Upper lobe of right lung (tissue), 1 donor: ENCODE results near the gene CEBPB. TPM values are rescaled to one million over a fixed set of nuclear protein-coding genes. Genes with fewer than 3 reads are reported as not detected.

Experiments
- ATAC-seq: fragments of 200-7000 bp; cut with Tn5 transposase; one replicate; pipeline ENCODE4 v1.9.1; 2020; ENCODE audit warnings: mild to moderate bottlenecking, moderate library complexity
- DNase-seq: peaks from one replicate; pipeline ENCODE4 v3.0.0-alpha.2; 2020
- H3K27ac ChIP-seq: fragments of 200-600 bp; one replicate; pipeline ENCODE4 v1.8.0; 2022
- H3K27me3 ChIP-seq: fragments of 200-600 bp; one replicate; pipeline ENCODE4 v1.8.0; 2022; ENCODE audit warnings: mild to moderate bottlenecking
- H3K36me3 ChIP-seq: fragments of 200-600 bp; one replicate; pipeline ENCODE4 v1.8.0; 2022
- H3K4me1 ChIP-seq: fragments of 200-600 bp; one replicate; pipeline ENCODE4 v1.8.0; 2022
- H3K4me3 ChIP-seq: fragments of 200-600 bp; one replicate; pipeline ENCODE4 v1.8.0; 2022; ENCODE audit warnings: mild to moderate bottlenecking
- H3K9me3 ChIP-seq: fragments of 200-600 bp; one replicate; pipeline ENCODE4 v1.8.0; 2022
- CTCF ChIP-seq: fragments of 200-600 bp; IDR thresholded peaks from one replicate; pipeline ENCODE4 v1.8.0; 2022; ENCODE audit warnings: antibody characterized with exemption
- intact Hi-C: fragments of 100-400 bp; cut with DNase I; formaldehyde crosslinking; loops from one replicate; pipeline ENCODE4 v1.11.0; 2022
- total RNA-seq: library from RNA; stranded (reverse); fragmentation: NEBNext Ultra II Directional; extraction: Animal tissue kit (Norgen Biotek cat#: 25700); gene quantifications from one replicate; pipeline ENCODE4 v1.2.1, GENCODE V29; 2021
- donor health status: DM: no; HTN: yes; CAD: no; lungs with severe emphysema.

The CEBPB gene
- total RNA-seq, 1 donor from 2014 or later = 271 TPM

DNA sequence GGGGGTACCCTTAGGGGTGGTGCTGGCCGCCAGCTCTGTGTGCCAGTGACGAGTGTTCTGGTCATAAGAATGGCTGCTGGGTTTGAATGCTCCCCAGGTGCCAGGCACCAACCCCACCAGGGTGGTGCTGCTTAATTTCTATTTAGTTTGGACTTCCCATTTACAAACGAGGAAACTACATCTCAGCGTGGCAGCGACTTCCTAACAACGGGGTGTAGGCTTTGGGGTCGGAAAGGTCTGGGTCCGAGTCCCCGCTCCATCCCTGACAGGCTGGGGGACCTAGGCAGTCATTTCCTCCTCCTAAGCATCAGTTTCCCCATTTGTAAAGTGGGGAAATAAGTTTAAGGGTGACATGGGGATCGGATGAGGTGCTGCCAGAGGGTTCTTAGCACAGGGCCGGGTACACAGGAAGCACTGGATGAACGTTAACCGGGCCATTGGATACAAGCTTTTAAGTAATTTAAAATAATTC is 30.3 kb downstream of the CEBPB start:
- no peak for ATAC-seq
- DNase-seq = no peak
- Histone ChIP-seq H3K27me3 (no peaks in the 10 kb centered on the region), H3K4me3 (no peak overlapping the region), H3K27ac (peak overlapping the region; percentile 42), H3K9me3 (no peaks in the 10 kb centered on the region), H3K4me1 (peaks cover 4% of the 10 kb centered on the region), H3K36me3 (no peaks in the 10 kb centered on the region)
- TF ChIP-seq CTCF = no peak
- intact Hi-C loops = no loop called here

GRCh38 chr20:50221501-50222308 is 31.1 kb downstream of the CEBPB start:
- H3K27me3 ChIP-seq = no peaks in the 10 kb centered on the region
- no peak for DNase-seq
- H3K27ac ChIP-seq = peak overlapping the region; percentile 55
- H3K4me3 ChIP-seq = no peak overlapping the region
- TF ChIP-seq CTCF = no peak
- H3K9me3 ChIP-seq = no peaks in the 10 kb centered on the region
- peak; percentile 55 for ATAC-seq
- intact Hi-C loops = no loop called here
- H3K4me1 ChIP-seq = peaks cover 7% of the 10 kb centered on the region
- H3K36me3 ChIP-seq = no peaks in the 10 kb centered on the region

DNA sequence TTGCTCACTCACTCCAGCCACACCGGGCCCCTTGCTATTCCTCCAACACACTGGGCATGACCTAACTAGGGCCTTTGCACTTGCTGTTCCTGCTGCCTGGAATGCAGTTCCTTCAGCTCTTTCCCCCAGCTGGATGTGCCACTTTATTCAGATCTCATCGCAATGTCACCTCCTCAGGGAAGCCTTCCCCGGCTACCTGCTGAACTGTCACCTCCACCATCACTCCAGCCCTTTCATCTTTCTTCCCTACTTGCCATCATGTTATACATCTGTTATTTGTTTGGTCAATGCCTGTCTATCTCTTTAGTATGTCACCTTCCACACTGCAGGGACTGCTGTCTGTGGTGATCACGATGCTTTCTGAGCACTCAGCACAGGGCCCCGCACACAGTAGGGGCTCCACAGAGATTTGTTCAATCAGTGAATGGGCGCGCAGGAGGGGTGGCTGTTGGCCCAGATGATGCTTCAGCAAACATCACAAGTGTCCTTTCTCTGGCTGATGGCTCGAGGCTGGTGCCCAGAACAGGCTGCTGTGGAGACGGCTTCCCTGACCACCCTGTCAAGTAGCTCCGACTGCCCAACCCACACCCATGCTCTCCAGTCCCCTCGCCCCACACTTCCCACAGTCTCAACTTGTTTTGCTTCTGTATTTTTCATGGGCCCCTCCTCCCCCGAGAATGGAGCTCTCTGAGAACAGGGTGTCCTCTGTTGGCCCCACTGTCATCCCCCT is 31.8 kb downstream of the CEBPB start:
- Histone ChIP-seq H3K36me3 (no peaks in the 10 kb centered on the region), H3K4me1 (peaks cover 10% of the 10 kb centered on the region), H3K9me3 (no peaks in the 10 kb centered on the region), H3K27me3 (no peaks in the 10 kb centered on the region), H3K27ac (peak overlapping the region; percentile 55), H3K4me3 (no peak overlapping the region)
- intact Hi-C loops = no loop called here
- no peak for TF ChIP-seq CTCF
- ATAC-seq (no peak), DNase-seq (no peak)

DNA sequence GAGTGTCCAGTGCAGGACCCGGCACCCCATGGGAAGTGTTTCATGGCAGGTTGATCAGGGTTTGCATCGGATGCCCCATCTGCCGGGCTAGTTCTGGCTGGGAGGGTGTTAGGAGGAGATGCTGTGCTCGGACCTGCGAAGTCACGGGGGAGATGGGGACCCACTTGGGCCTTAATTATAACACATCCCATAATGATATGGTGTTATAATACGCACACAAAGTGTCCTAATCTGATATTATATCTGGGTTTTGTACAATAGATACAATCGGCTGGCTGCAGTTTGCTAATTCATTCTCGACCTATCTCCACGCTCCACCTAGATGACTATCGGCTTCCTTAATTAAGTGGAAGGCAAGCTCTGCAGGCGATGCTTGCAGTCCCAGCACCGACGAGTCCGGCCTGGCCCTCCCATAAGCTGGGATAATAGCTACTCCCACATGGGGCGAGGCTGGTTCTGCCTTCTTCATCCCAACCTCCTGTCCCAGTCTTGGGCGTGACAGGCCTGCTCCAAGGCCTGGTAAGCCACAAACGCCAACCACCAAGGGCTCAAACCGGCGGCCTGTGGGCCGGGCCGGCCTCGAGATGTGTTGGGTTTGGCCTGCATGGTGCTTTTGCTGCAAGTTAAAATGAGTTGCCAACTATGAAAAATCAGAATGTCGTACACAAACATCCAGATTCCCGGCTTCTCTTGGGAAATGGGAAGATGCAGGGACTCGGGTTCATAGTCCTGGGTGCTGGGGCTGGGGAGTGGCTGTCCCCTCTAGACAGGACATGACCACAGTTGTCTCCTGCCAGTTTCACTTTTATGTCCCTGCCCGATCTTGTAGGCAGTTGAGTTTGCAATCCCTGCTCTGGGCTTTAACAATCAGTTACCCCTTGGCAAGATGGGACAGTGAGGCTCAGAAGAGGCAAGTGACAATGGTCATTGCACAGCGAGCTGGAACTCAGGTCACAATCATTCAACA is 32.7 kb downstream of the CEBPB start:
- H3K9me3 ChIP-seq = no peaks in the 10 kb centered on the region
- peak overlapping the region; percentile 71 for H3K27ac ChIP-seq
- no peaks in the 10 kb centered on the region for H3K27me3 ChIP-seq
- no peak overlapping the region for H3K4me3 ChIP-seq
- H3K36me3 ChIP-seq = no peaks in the 10 kb centered on the region
- peaks cover 10% of the 10 kb centered on the region for H3K4me1 ChIP-seq
- DNase-seq (peak; percentile 73), ATAC-seq (peak; percentile 12)
- no peak for TF ChIP-seq CTCF
- intact Hi-C loops = no loop called here

DNA sequence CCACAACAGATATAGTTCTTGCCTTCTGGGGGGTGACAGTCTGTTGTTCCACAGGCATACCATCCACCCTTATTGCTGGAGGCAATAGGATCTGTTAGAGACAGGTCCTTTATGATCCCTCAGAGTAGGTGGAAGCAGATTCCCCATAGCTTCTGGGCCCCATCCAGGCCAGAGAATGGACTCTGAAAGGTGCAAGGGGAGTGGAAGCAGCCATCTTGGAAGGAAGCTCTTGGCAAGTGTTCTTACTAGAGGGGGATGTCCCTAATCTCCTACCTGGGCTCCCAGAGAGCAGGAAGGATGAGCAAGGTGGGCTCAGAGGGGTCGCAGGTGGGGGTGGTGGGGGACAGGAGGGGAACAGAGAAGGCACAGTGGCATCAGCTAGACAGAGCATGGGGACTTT is 33.4 kb downstream of the CEBPB start:
- peak overlapping the region; percentile 71 for H3K27ac ChIP-seq
- no peaks in the 10 kb centered on the region for H3K9me3 ChIP-seq
- ATAC-seq (no peak), DNase-seq (no peak)
- no peaks in the 10 kb centered on the region for H3K36me3 ChIP-seq
- H3K4me3 ChIP-seq = no peak overlapping the region
- no peak for TF ChIP-seq CTCF
- intact Hi-C loops = no loop called here
- no peaks in the 10 kb centered on the region for H3K27me3 ChIP-seq
- H3K4me1 ChIP-seq = peaks cover 10% of the 10 kb centered on the region
